Activated gamma-delta T cell treated with Interleukin-2 at 50 U/mL for 16 hours (primary cell): Measurements from ENCODE around the gene CCDC144A.
"Not testable (repeated sequence)": the region's sequence is repeated elsewhere in the genome, so short reads cannot be mapped to it uniquely, and the experiment has no call there.

Source experiments
- DNase-seq: peaks from one replicate; pipeline ENCODE4 v3.0.0-alpha.2; 2020

The CCDC144A gene

GRCh38 chr17:16758177-16758576 lies 68.1 kb downstream of the CCDC144A start:
- DNase-seq: not testable (repeated sequence)

- DNase-seq: not testable (repeated sequence)
Measured at GRCh38 chr17:16768290-16769175, 78.5 kb downstream of the CCDC144A start.

GRCh38 chr17:16772394-16773145 lies 82.5 kb downstream of the CCDC144A start:
- not testable (repeated sequence) for DNase-seq

GRCh38 chr17:16773146-16773522 lies 83.1 kb downstream of the CCDC144A start:
- not testable (repeated sequence) for DNase-seq

- DNase-seq: not testable (repeated sequence)
Measured at GRCh38 chr17:16787851-16788250, 97.8 kb downstream of the CCDC144A start.

GRCh38 chr17:16788889-16789536 lies 99.0 kb downstream of the CCDC144A start:
- not testable (repeated sequence) for DNase-seq

GRCh38 chr17:16789622-16790021 lies 99.6 kb downstream of the CCDC144A start:
- not testable (repeated sequence) for DNase-seq

GRCh38 chr17:16790313-16790871 lies 100.4 kb downstream of the CCDC144A start:
- DNase-seq: not testable (repeated sequence)

- not testable (repeated sequence) for DNase-seq
Measured at GRCh38 chr17:16794215-16794614, 104.2 kb downstream of the CCDC144A start.

GRCh38 chr17:16795894-16796293 lies 105.9 kb downstream of the CCDC144A start:
- DNase-seq: not testable (repeated sequence)

GRCh38 chr17:16804851-16805250 lies 114.8 kb downstream of the CCDC144A start:
- not testable (repeated sequence) for DNase-seq

GRCh38 chr17:16806599-16806998 lies 116.6 kb downstream of the CCDC144A start:
- not testable (repeated sequence) for DNase-seq

GRCh38 chr17:16807620-16808019 lies 117.6 kb downstream of the CCDC144A start:
- DNase-seq: not testable (repeated sequence)

- not testable (repeated sequence) for DNase-seq
Measured at GRCh38 chr17:16810236-16810635, 120.2 kb downstream of the CCDC144A start.

- not testable (repeated sequence) for DNase-seq
Measured at GRCh38 chr17:16812126-16812525, 122.1 kb downstream of the CCDC144A start.

GRCh38 chr17:16814439-16814838 lies 124.4 kb downstream of the CCDC144A start:
- no peak for DNase-seq

GRCh38 chr17:16817201-16817600 lies 127.2 kb downstream of the CCDC144A start:
- no peak for DNase-seq

GRCh38 chr17:16817940-16818339 lies 127.9 kb downstream of the CCDC144A start:
- DNase-seq: not testable (repeated sequence)

- DNase-seq: no peak
Measured at GRCh38 chr17:16818340-16818739, 128.3 kb downstream of the CCDC144A start.

- no peak for DNase-seq
Measured at GRCh38 chr17:16818821-16819683, 129.0 kb downstream of the CCDC144A start.

- DNase-seq: no peak
Measured at GRCh38 chr17:16820161-16820877, 130.3 kb downstream of the CCDC144A start.
